ENCODE data around the gene AGAP1. TPM values are rescaled to one million over a fixed set of nuclear protein-coding genes. Genes with fewer than 3 reads are reported as not detected.
A peak's percentile ranks its signal among the peaks of the same experiment; 100 is the strongest.

Gene AGAP1
- total and polyA plus RNA-seq, 11 donors, result 5.9 to 21.6 (median 18.9) TPM

GRCh38 chr2:235527806-235528469, 34.1 kb downstream of the AGAP1 start:
- TF ChIP-seq POLR2A (IDR thresholded peaks at IDR 0.05) (no peak), CTCF (IDR thresholded peaks at IDR 0.05) (no peak)
- peak in 1 of 5 donors; percentile 28 for DNase-seq
- WGBS, 4 donors, result 40 to 61% (median 49%) methylated on average over 7 of the region's 7 CpGs
- intact Hi-C loops (cut with DNase I), result no loop called here
- no peak overlapping the region for H3K27ac ChIP-seq
- H3K9me3 ChIP-seq, result peaks cover 0 to 8% (median 0%) of the 10 kb centered on the region in 12 donors
- peaks cover 0 to 16% (median 3%) of the 10 kb centered on the region in 12 donors for H3K4me1 ChIP-seq
- no peaks in the 10 kb centered on the region for H3K36me3 ChIP-seq
- no peaks in the 10 kb centered on the region for H3K27me3 ChIP-seq
- no peak for ATAC-seq
- no peak overlapping the region for H3K4me3 ChIP-seq

GRCh38 chr2:235529621-235530020, 35.8 kb downstream of the AGAP1 start:
- intact Hi-C loops (cut with DNase I), result no loop called here
- H3K4me3 ChIP-seq, result no peak overlapping the region
- DNase-seq, result peak in 1 of 5 donors; percentile 15
- H3K4me1 ChIP-seq, result peaks cover 0 to 14% (median 5%) of the 10 kb centered on the region in 12 donors
- no peak for TF ChIP-seq POLR2A (IDR thresholded peaks at IDR 0.05)
- TF ChIP-seq CTCF (IDR thresholded peaks at IDR 0.05), result no peak
- H3K36me3 ChIP-seq, result no peaks in the 10 kb centered on the region
- H3K27ac ChIP-seq, result no peak overlapping the region
- WGBS, 4 donors, result 94 to 98% (median 95%) methylated on average over 3 of the region's 3 CpGs
- peaks cover 0 to 8% (median 0%) of the 10 kb centered on the region in 12 donors for H3K9me3 ChIP-seq
- H3K27me3 ChIP-seq, result no peaks in the 10 kb centered on the region
- no peak for ATAC-seq

DNA sequence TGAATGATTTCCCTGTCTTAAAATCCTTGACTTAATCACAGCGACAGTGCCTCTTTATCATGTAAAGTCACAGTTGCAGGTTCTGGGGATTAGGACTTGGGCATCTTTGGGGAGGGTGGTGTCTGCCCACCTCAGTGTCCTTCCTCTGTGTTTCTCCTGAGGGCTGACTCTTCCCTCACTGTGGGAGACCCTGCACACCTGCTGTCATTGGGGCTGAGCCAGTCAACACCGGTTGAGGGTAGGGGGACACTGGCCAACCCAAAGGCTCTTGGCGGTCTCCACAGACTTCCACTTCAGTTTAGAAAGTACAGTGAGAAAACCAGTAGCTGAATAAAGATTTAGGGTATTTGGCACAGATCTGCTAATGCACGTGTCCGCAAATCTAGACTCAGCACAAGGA, 36.9 kb downstream of the AGAP1 start:
- 94 to 98% (median 97%) methylated on average over 5 of the region's 5 CpGs for WGBS, 4 donors
- H3K27ac ChIP-seq, result no peak overlapping the region
- no peaks in the 10 kb centered on the region for H3K27me3 ChIP-seq
- H3K36me3 ChIP-seq, result no peaks in the 10 kb centered on the region
- TF ChIP-seq CTCF (IDR thresholded peaks at IDR 0.05), result no peak
- no peak for TF ChIP-seq POLR2A (IDR thresholded peaks at IDR 0.05)
- H3K4me3 ChIP-seq, result no peak overlapping the region
- H3K9me3 ChIP-seq, result peaks cover 0 to 8% (median 0%) of the 10 kb centered on the region in 12 donors
- peak in 1 of 5 donors; percentile 6 for DNase-seq
- ATAC-seq, result no peak
- intact Hi-C loops (cut with DNase I), result no loop called here
- peaks cover 0 to 14% (median 5%) of the 10 kb centered on the region in 12 donors for H3K4me1 ChIP-seq

DNA sequence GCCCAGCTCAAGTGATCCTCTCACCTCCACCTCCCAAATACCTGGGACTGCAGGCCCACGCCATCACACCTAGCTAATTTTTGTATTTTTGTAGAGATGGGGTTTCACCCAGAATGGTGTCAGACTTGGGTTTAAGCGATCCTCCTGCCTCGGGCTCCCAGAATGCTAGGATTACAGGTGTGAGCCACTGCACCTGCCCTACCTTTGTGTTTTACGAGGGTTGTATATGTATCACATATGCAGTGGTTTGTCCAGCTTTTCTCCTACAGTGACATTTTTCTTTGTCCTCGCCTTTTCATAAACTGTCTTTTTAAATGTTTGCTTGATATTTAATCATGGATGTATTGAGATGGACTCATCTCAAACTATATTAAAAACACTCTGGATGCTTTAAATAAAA, 38.5 kb downstream of the AGAP1 start:
- ATAC-seq (no peak), DNase-seq (peak in 1 of 5 donors; percentile 9)
- Histone ChIP-seq H3K4me3 (no peak overlapping the region), H3K27ac (no peak overlapping the region), H3K4me1 (peaks cover 0 to 10% (median 0%) of the 10 kb centered on the region in 12 donors), H3K27me3 (no peaks in the 10 kb centered on the region), H3K36me3 (no peaks in the 10 kb centered on the region), H3K9me3 (peaks cover 0 to 8% (median 0%) of the 10 kb centered on the region in 12 donors)
- intact Hi-C loops (cut with DNase I), result no loop called here
- no peak for TF ChIP-seq POLR2A (IDR thresholded peaks at IDR 0.05)
- no peak for TF ChIP-seq CTCF (IDR thresholded peaks at IDR 0.05)
- WGBS, 4 donors, result 95 to 98% (median 96%) methylated on average over 5 of the region's 5 CpGs

Data from heart left ventricle (tissue), 16 donors.